Endothelial cell of umbilical vein (primary cell): ENCODE measurements around the gene WDHD1.

ENCODE experiments used
- CTCF ChIP-seq, 2 donors: IDR thresholded peaks; 1 replicate in 1 of 2; 2 replicates in 1 of 2; pipeline ENCODE4 v1.5.1; 2011; ENCODE audit warnings: low read length in 2 of 2, mild to moderate bottlenecking in 2 of 2, moderate library complexity in 2 of 2, control low read depth in 1 of 2, inconsistent platforms in 1 of 2, low read depth in 1 of 2; ENCODE audit not compliant: insufficient read depth in 1 of 2; ENCODE audit errors: extremely low read depth in 1 of 2
- EZH2 ChIP-seq: IDR thresholded peaks from 2 replicates; pipeline ENCODE4 v1.6.1; 2012; ENCODE audit warnings: borderline replicate concordance, low read depth, mild to moderate bottlenecking, moderate library complexity, low read length, inconsistent platforms; ENCODE audit not compliant: severe bottlenecking
- JUN ChIP-seq: IDR thresholded peaks from 2 replicates; pipeline ENCODE4 v1.6.1; 2011; ENCODE audit warnings: borderline replicate concordance, low read depth; ENCODE audit not compliant: insufficient read length, insufficient read depth
- MAX ChIP-seq: IDR thresholded peaks from 2 replicates; pipeline ENCODE4 v1.6.1; 2011; ENCODE audit not compliant: insufficient read depth, insufficient read length
- MYC ChIP-seq: IDR thresholded peaks from one replicate; pipeline ENCODE4 v1.6.1; 2011; ENCODE audit warnings: mild to moderate bottlenecking, low read depth, low read length
- POLR2A ChIP-seq: IDR thresholded peaks from 2 replicates; pipeline ENCODE4 v1.6.1; 2012; ENCODE audit warnings: low read depth, mild to moderate bottlenecking, control low read depth, low read length
- POLR2AphosphoS5 ChIP-seq: IDR thresholded peaks from 2 replicates; pipeline ENCODE4 v1.6.1; 2012; ENCODE audit warnings: low read depth, mild to moderate bottlenecking, control low read depth, low read length, moderate library complexity; ENCODE audit not compliant: insufficient read depth

GRCh38 chr14:55075628-55076175 is 48.8 kb upstream of the WDHD1 start:
- no peak for TF ChIP-seq MYC
- no peak for TF ChIP-seq CTCF (IDR thresholded peaks at IDR 0.05; ENCODE audit: extremely low read depth in 1 of 2, insufficient read depth in 1 of 2, low read depth in 1 of 2, low read length in 2 of 2)
- no peak for TF ChIP-seq EZH2
- TF ChIP-seq POLR2A, result no peak
- no peak for TF ChIP-seq MAX
- TF ChIP-seq POLR2AphosphoS5, result no peak
- TF ChIP-seq JUN, result no peak
